WERI-Rb-1 (cell line): ENCODE results near the gene PLCG1.

Experiments
- DNase-seq: peaks from one replicate; pipeline ENCODE4 v3.0.0-alpha.2; 2020
- H3K27ac ChIP-seq: fragments of 250-450 bp; sonication (Bioruptor Pico); 2 replicates; pipeline ENCODE4 v1.5.1; 2020; ENCODE audit warnings: mild to moderate bottlenecking, moderate library complexity
- H3K27me3 ChIP-seq: fragments of 250-450 bp; sonication (Bioruptor Pico); 2 replicates; pipeline ENCODE4 v1.5.1; 2021; ENCODE audit warnings: mild to moderate bottlenecking, low read depth, moderate library complexity; ENCODE audit not compliant: insufficient read depth, severe bottlenecking
- H3K36me3 ChIP-seq: fragments of 250-450 bp; sonication (Bioruptor Pico); 2 replicates; pipeline ENCODE4 v1.5.1; 2020; ENCODE audit warnings: mild to moderate bottlenecking, moderate library complexity
- H3K4me3 ChIP-seq: 2 replicates; pipeline ENCODE4 v1.5.1; 2011; ENCODE audit warnings: low read depth, mild to moderate bottlenecking, control low read depth, low read length
- H3K9me3 ChIP-seq: fragments of 250-450 bp; sonication (Bioruptor Pico); 2 replicates; pipeline ENCODE4 v1.5.1; 2021; ENCODE audit warnings: mild to moderate bottlenecking, moderate library complexity; ENCODE audit not compliant: severe bottlenecking
- CTCF ChIP-seq: IDR thresholded peaks from 2 replicates; pipeline ENCODE4 v1.5.1; 2011; ENCODE audit warnings: low read depth, mild to moderate bottlenecking, control low read depth, inconsistent platforms, low read length

Gene PLCG1

GRCh38 chr20:41143354-41143753, 6.0 kb downstream of the PLCG1 start:
- peaks cover 72% of the 10 kb centered on the region for H3K36me3 ChIP-seq
- TF ChIP-seq CTCF: no peak

GRCh38 chr20:41145317-41145716, 8.0 kb downstream of the PLCG1 start:
- no peak for TF ChIP-seq CTCF
- Histone ChIP-seq H3K9me3 (no peaks in the 10 kb centered on the region), H3K36me3 (peaks cover 68% of the 10 kb centered on the region), H3K27me3 (no peaks in the 10 kb centered on the region), H3K27ac (no peak overlapping the region), H3K4me3 (no peak overlapping the region)
- DNase-seq: no peak

More at GRCh38 chr20:41143354-41143753, 6.0 kb downstream of the PLCG1 start:
- no peak for DNase-seq
- H3K27ac ChIP-seq: no peak overlapping the region
- no peak overlapping the region for H3K4me3 ChIP-seq
- no peaks in the 10 kb centered on the region for H3K9me3 ChIP-seq
- H3K27me3 ChIP-seq: no peaks in the 10 kb centered on the region

GRCh38 chr20:41145821-41146620, 8.7 kb downstream of the PLCG1 start:
- DNase-seq: no peak
- Histone ChIP-seq H3K27me3 (no peaks in the 10 kb centered on the region), H3K4me3 (no peak overlapping the region), H3K9me3 (no peaks in the 10 kb centered on the region), H3K36me3 (peaks cover 64% of the 10 kb centered on the region), H3K27ac (no peak overlapping the region)
- no peak for TF ChIP-seq CTCF

GRCh38 chr20:41147767-41148191, 10.4 kb downstream of the PLCG1 start:
- H3K27ac ChIP-seq: no peak overlapping the region
- H3K9me3 ChIP-seq: no peaks in the 10 kb centered on the region
- no peak overlapping the region for H3K4me3 ChIP-seq
- no peaks in the 10 kb centered on the region for H3K27me3 ChIP-seq
- H3K36me3 ChIP-seq: peaks cover 63% of the 10 kb centered on the region
- no peak for TF ChIP-seq CTCF
- no peak for DNase-seq

- Histone ChIP-seq H3K27ac (no peak overlapping the region), H3K36me3 (peaks cover 61% of the 10 kb centered on the region), H3K4me3 (no peak overlapping the region), H3K9me3 (no peaks in the 10 kb centered on the region), H3K27me3 (no peaks in the 10 kb centered on the region)
- no peak for DNase-seq
- TF ChIP-seq CTCF: no peak
Observed at GRCh38 chr20:41148942-41149341, 11.6 kb downstream of the PLCG1 start.

- TF ChIP-seq CTCF: no peak
- no peaks in the 10 kb centered on the region for H3K9me3 ChIP-seq
- no peak for DNase-seq
- no peaks in the 10 kb centered on the region for H3K27me3 ChIP-seq
- peaks cover 57% of the 10 kb centered on the region for H3K36me3 ChIP-seq
- H3K4me3 ChIP-seq: no peak overlapping the region
- H3K27ac ChIP-seq: no peak overlapping the region
Observed at GRCh38 chr20:41150664-41151063, 13.3 kb downstream of the PLCG1 start.
